HG03159 (cell line): Measurements from ENCODE around the gene KCNK7.

Experiments used
- ATAC-seq: cut with Tn5 transposase; IDR thresholded peaks from one replicate; pipeline ENCODE4 v1.9.1; 2021; ENCODE audit warnings: mild to moderate bottlenecking, moderate library complexity; ENCODE audit not compliant: unreplicated experiment

Gene KCNK7

DNA sequence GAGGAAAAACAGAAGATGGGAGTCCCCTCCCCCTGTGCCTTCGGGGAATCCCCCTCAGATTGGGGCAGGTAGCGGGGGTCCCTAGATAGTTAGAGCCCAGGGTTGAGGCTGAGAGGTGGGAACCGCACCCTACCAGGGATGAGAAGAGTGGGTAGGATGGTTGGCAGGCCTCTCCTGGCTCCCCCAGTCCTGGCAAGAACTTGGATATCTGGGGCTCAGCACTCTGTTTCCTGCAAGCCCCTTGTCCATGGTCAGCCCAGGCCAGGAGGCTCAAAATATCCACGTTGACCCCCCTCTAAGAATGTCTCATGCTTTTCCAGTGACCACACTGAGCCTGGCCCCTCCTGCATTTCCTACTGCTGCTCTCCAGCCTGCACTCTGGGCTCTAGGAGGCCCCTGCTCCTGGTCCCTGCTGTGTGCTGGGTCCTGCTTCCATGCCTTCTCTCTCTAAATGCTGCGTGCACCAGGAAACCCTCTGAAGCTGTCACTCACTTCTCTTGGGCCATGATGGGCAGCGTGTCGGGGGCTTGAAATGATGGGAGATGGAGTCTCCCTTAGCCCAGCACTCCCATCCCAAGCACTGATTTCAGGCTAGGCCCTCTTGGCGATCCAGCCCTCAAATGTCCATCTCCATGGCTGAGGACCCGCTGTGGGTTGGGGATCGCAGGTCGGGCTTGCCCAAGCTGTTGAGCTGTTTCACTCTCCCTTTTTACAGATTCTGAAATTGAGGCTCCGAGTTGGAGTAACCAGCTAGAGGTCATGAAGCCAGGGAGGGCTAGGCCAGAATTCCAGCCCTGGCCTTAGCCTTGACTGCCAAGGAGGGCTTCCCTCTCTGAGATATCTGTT, 16.4 kb upstream of the KCNK7 start:
- ATAC-seq: no peak

DNA sequence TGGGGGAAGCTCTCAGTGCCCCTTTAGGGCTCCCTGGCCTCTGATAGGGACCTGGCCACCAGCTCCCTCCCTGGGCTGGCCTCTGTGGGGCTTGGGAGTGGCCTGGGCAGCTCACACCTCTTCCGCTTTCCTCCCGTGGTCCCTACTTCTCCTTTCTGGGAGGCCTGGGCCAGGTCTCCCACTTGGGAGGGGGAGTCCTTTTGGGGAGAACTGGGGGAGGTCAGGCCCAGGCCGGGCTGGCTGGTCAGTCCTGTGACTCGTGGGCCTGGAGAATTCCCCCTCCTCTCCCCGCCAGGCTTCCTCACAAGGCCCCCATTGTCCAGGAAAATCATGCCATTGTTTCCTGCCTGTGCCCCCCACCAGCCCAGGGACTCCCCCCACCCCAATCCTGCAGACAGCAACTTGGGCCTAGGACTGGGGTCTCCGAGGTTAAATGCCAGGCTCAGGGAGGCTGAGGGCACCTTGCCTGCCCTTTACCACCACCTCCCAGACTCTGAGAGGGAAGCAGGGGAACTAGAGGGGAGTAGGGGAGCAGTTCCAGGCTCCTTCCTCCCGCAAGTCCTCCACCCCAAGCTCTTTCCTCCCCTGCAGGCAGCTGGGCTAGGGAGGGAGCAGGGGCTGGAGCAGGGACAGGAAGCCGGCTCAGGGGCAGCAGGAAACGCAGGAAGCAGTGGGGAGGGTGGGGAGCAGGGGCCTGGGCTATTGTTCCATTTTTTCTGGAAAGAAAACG, 15.6 kb upstream of the KCNK7 start:
- ATAC-seq: no peak

DNA sequence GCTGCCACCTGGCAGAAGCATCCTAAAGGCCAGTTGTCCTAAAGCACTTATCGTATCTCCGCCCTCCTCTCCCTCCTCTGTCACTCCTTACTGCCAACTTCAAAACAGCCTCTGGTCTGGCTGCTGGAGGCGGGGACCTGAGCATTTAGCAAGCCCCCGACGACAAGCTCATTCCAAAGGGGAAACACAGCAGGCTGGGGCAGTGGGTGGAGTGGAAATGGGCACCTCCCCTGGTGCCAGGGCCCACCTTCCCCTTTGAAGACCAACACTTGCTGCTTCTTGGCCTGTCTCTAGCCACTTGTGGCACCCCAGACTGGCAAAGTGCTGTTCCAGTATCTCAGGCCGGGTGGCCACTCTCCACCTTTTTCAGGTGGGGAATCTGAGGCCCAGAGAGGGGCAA, 14.8 kb upstream of the KCNK7 start:
- ATAC-seq: no peak

DNA sequence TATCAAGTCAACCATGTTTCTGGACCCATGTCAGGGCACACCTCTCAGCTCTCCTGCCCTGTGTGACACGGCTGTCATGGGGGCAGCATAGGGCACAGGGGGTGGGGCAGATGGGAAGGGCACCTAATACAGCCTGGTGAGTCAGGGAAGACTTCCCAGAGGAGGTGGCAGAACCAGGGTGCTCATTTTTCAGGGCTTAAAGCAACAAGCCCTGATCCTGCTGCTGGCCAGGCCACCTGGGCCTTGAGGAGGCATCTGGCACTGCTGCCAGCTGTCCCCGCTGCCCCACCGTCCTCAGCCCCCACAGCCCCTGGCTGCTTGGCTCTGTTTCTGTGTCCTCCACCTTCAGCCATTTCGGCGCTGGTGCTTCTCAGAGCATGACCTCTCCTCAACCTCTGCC, 14.1 kb upstream of the KCNK7 start:
- ATAC-seq: no peak

DNA sequence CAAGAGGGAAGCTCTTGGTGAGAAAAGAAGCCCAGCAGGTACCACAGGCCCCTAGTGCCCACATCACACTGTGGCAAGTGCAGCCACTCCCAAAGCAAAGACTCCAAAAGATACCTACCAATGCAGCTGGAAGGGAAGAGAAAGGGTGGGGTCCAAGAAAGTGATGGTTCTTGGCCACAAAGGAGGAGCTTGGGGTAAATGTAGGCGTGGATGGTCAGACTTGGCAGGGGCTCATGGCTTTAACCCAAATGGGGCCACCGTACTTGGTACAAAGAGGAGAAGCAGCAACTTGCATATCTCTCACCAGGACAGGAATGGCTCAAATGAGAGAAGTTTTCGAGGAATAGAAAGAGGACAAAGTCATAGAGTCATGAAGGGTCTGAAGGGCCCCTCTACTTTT, 13.6 kb upstream of the KCNK7 start:
- no peak for ATAC-seq

DNA sequence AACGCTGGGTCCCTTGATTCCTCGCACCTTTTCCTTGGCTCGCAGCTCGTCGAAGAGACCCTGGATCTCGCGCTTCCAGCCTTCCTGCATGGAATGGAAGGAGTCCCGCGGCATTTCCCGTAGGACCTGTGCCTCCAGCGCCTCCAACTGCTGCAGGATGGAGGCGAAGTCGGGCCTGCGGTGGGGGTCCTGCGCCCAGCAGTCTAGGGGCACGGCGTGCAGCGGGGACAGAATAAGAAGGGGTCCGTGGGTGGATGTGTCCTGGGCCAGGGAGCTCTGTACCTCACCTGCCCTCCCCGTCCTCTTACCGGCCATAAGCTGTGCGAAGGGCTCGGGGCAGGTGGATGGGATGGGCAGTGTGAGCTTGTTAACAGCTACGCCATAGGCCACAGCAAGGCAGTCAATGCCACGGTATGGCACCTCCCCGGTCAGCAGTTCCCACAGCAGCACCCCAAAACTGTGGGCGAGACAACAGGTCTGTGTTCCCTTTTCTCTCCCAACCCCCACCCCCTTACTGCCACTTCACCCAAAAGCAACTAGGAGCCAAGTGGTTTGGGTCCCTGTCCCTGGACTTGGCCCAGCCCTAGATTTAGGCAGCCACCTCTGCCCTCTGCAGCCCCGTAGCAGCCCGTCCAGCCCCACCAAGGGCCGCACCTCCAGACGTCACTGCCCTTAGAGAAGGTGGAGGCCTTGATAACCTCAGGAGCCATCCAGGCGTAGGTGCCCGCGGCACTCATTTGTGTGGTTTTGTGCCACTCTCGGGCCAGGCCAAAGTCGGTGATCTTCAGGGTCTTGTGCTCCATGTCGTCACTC, 12.2 kb upstream of the KCNK7 start:
- ATAC-seq: no peak

DNA sequence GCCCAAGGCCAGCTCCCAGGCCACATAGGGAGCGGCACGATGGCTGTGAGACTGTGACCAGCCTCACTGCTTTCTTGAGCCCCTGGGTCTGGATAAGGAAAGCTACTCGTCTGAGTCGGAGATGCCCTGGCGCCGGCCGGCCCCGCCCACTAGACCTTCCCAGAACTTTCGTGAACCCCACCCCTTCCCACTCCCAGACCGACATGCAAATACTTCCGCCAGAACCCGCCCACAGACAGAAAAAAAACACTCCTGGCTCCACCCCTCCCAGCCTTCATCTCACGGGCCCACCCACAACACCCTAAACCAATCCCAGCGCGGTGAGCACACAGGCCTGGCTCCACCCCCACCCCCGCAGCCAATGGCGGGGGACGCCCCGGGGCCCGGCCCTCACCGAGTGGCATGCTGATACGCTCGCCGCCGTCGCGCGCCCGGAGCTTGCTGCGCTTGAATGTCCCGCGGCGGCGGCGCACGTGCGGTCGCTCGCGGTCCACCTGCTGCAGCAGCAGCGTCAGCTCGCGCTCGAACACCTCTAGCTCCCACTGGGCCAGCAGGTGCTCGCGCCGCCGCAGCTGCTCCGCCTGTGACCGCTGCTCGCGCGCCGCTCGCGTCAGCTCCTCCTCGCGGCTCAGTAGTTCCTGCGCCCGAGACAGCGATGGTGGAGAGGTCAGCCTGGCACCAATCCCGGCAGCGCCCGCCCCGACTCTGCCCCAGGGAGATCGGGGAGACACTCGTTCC, 11.4 kb upstream of the KCNK7 start:
- no peak for ATAC-seq

DNA sequence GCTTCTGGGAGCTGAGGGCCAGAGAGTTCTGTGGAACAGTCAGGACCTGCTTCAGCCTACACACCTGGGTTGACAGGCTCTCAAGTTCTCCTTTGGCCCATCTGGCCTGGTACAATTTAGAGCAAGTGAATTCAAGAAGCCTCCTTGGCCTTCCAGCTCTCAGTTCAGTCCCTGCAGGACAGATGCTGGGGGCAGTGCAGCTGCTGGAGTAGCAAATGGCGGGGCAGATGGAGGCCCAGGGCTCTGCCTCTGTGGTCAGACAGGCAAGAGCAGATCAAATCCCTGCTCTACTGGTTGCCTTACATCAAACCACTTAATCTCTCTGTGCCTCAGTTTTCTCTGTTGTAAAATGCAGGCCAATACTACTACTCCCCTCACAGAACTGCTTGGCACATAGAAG, 8.7 kb upstream of the KCNK7 start:
- no peak for ATAC-seq

DNA sequence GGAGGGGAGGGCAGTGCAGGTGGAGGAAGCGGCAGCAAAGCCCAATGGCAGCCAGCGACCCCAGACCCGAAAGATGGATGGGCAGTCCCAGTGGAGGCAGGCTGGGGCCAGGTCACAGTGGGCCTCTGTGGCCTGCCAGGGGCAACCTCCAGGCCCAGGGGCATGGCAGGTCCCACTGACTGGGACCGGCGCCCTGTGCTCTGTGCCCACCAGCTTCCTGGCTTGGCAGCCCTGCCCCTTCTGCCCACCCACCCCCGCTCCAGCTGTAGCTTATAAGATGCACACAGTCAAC, 4.3 kb upstream of the KCNK7 start:
- ATAC-seq: no peak

DNA sequence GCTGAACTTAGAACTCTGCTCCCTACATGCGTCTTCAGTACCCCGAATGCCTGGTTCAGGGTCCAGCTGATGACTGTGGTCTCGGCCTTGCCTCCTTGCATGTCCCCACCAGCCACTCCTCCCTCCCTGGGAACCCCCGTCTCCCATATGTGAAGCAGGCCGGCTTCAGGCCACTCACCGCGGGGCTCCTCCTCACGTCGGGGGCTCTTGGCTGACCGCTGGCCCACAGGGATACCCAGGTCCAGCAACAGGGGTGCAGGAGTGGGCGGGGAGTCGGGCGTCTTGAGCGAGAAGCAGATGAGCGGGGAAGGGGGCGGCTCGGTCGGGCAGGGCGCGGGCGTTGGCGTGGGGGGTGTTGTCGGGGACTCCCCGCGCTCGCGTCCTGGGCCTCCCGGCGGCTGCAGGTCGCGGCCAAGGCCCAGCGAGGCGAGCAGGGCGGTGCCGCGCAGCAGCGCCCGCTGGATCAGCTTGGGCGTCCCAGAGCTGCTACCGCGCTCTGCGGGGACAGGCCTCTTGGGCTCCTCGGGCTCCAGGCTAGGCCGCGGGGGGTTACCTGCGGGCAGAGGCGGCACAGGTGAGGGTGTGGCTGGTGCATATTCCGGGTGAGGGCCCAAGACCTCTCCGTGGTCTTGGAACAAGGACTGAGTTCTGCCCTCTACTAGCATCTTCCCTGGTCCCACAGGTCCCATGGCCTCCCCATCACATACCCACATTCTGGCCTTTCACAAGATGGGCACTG, 3.8 kb upstream of the KCNK7 start:
- no peak for ATAC-seq

DNA sequence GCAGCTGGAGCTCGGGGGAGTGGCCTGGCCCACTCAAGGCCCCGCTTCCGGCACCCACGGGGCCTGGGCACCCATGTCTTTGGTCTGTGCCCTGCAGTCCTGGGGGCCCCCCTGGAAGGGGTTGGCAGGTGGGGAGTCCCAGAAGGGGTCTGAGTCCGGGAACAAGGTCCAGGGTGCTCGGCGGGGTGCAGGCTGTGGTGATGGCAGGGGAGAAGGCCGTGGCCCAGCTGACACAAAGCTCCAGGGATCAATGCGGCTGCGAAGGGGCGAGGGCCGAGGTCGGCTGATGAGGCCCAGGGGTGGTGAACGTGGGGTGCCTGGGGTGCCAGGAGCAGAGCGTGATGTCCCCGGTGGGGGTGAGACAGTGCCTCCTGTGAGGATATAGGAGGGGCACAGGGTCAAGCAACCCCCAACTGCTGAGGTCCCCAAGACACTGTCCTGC, 2.7 kb upstream of the KCNK7 start:
- no peak for ATAC-seq

DNA sequence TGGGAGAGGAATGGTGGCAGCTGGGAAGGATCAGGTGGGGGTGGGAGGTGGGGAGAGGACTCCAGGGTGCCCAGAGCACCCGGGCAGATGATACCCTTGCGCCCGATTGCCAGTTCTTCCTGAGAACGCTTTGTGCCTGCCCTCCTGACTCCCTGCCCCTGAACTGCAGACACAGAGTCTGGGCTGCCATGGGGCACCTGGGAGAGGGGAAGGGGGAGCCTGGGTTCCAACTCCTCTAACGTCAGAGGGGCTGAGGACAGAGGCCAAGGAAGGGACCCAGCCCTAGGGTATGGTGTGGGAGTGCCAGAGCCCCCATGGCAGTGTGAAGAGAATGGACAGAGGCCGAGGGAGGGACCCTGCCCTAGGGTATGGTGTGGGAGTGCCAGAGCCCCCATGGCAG, 920 bp upstream of the KCNK7 start:
- no peak for ATAC-seq

DNA sequence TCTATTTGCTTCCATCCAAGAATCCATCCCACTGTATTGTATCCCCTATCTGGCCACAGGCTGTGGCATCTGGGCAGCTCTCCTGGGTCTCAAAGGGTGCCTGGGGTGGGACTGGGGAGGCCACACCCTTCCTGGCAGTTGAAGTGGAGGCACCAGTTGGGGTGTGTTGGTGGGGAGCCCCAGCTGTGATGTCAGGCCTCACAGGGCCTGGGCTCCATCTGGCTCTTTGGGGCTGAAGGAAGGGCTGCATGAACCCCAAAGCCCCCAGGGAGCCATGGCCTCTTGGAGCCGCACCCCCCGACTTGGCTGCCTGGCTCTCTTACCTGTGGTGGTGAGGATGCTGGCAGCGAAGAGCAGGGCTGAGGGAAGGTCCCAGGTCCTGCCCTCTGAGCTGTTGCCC, 469 bp downstream of the KCNK7 start:
- no peak for ATAC-seq

DNA sequence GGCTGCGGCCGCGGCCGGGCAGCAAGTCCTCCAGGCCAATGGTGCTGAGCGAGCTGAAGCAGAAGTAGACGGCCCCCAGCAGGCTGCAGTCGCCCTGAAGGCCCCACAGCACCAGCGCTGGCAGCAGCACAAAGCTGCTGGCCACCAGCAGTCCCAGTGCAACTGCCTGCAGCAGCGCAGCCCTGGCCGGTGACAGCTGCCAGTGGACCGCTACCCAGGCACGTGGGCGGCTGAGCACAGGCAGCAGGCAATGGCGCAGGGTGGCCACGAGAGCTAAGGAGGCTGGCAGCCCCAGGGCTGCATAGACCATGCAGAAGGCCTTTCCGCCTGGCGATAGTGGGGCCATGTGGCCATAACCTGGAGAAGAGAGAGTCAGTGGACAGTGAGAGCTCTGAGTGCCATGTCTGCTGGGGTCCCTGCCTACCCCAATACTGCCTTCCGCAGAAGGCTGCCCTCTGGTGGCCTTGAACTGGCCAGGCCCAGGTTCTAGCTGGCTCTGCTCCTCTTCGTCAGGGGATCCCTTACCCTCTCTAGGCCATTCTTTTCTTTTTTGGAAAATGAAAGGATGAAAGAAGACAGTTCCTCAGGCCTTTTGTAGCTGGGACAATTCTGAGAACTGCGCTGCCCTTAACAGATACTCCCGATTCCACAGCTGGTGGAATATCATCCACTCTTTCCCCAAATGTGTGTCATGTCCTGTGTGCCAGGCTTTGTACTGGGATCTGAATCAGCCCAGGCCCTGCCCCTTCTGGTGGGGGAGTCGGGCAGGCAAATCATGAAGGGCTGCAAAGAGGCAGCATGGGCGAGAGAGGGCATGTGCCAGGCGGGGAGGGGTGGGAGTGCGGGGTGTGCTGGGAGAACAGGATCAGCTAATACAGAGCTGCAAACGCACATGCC, 1.8 kb downstream of the KCNK7 start:
- ATAC-seq: no peak

DNA sequence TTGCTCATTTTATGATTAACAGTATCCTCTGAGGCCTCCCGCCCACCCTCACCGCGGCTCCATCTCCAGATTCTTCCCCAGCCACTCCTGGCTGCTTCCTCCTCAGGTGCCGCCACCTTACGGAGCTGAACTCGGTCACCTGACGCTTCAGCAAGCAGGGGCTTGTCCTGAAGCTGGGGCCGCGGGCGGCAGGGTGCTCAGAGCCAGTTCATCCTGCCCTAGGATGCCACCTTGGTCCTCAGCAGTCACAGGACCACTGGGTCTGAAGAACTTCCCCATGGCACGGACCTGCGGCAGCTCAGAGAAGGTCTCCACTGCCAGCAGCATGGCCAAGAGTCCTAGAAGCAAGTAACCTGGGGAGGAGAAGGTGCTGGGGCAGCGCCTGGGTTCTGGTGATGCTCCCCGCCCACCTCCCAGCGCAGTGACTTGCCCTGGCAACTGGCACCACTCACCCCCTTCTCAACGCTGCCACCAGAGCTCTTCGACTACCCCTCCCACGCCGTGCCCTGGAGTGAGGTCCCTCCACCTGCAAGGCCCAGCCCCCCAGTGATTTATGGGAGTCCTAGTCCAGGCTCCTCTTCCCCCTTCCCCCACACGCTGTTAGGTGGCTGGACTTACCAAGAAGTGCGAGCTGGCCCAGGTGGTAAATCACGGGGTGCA, 2.6 kb downstream of the KCNK7 start:
- no peak for ATAC-seq

DNA sequence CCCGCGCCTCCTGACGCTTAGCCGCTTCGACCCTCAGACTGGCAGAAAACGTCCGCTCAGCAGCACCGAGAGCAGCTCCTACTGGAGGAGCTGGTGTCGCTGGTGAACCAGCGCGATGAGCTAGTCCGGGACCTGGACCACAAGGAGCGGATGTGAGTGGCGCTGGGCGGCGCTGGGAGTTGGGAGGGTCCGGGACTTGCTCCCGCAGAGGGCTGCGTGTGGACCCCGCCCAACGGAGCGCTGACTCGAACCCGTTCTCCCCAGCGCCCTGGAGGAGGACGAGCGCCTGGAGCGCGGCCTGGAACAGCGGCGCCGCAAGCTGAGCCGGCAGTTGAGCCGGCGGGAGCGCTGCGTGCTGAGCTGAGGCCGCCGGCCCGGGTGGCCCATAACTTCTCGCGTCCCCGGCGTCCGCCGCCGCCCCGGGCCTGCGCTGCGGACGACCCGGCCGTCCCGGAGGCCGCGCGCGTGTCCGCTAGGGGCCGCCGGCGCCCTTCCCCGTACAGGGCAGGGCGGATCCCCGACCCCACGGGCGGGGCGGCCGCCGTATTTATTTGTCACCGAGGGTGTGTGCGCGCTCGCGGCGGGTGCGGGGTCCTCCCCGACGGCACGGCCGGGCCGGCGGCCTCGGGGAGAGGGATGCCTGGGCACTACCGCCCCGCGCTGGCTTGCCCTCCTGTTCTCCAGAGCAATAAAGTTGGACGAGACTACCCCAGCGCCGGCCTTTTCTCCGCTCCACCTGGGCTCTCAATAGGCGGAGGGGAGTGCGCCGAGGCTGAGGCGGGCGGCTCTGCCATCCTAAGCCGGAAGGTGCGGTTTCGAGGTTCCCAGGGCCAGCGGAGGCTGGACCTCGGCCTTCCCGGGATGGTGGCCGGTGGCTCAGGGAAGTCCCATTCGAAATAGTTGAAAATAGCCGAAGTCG, 3.4 kb downstream of the KCNK7 start:
- no peak for ATAC-seq

DNA sequence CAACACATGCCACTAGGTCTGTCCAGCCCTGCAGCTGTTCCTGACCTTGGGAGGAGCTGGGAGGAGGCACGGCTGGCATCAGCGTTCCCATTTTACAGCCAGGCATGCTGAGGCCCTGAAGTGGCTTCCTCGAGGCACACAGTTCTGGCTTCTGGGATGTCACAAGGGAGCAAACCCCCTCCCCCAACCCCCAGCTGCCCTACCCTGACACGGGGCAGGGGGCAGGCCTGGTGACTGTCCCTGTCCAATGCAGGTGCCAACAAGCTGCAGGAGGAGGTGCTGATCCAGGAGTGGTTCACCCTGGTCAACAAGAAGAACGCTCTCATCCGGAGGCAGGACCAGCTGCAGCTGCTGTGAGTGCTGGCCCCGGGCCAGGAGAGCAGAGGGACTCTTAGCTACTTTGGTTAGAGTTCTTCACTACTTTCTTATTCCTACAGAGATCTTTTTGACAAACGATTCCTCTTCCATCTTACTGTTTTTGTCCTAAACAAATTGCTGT, 5.3 kb downstream of the KCNK7 start:
- no peak for ATAC-seq
